K562 treated with DMSO at 1 percent for 4 hours (cell line): ENCODE results near the gene FPGS. TPM values are rescaled to one million over a fixed set of nuclear protein-coding genes. Genes with fewer than 3 reads are reported as not detected.

ENCODE experiments used
- total RNA-seq: library from RNA; unstranded; fragments of 300-600 nt; gene quantifications from 2 replicates; pipeline ENCODE4 v1.2.3, GENCODE V29; 2022; ENCODE audit not compliant: insufficient read depth

The FPGS gene
- 47.7 and 52.6 TPM in 2 replicates for total RNA-seq

GRCh38 chr9:127802576-127803443, at the start of gene FPGS:
FPGS (plus strand) TSS chr9:127802882; CDS start chr9:127802925, 43 bp downstream.

GRCh38 chr9:127778280-127779135, 24.2 kb upstream of the FPGS start, which contains the start of gene SH2D3C:
SH2D3C (minus strand) TSS chr9:127778666; CDS start chr9:127778627, 39 bp downstream.

GRCh38 chr9:127785933-127786772, 16.5 kb upstream of the FPGS start, which contains the start of gene CDK9:
CDK9 (plus strand) TSS chr9:127786034; CDS start chr9:127786149, 115 bp downstream.

GRCh38 chr9:127854184-127854806, 51.6 kb downstream of the FPGS start, which contains the start of gene ENG:
ENG (minus strand) TSS chr9:127854658; CDS start chr9:127854355, 303 bp downstream.

Other genes starting within 250 kb of the FPGS start
- 33.0 and 34.5 TPM in 2 replicates for gene STXBP1, start 190.6 kb upstream of the FPGS start, total RNA-seq
- gene CFAP157, start 95.9 kb upstream of the FPGS start, total RNA-seq, result not detected in 2 replicates
- gene PTRH1, start 87.2 kb upstream of the FPGS start, total RNA-seq, result 11.8 and 17.2 TPM in 2 replicates
- gene TTC16, start 86.8 kb upstream of the FPGS start, total RNA-seq, result not detected in 2 replicates
- 92.3 and 96.6 TPM in 2 replicates for gene TOR2A, start 67.6 kb upstream of the FPGS start, total RNA-seq
- gene SH2D3C, start 24.2 kb upstream of the FPGS start, total RNA-seq, result 3.4 and 4.3 TPM in 2 replicates
- 25.5 and 46.9 TPM in 2 replicates for gene CDK9, start 16.8 kb upstream of the FPGS start, total RNA-seq
- 1.5 and 4.3 TPM in 2 replicates for gene ENG, start 51.8 kb downstream of the FPGS start, total RNA-seq
- gene AK1, start 74.8 kb downstream of the FPGS start, total RNA-seq, result 60.0 and 80.4 TPM in 2 replicates
- 11.0 and 16.1 TPM in 2 replicates for gene ST6GALNAC6, start 96.7 kb downstream of the FPGS start, total RNA-seq
- 33.9 and 43.9 TPM in 2 replicates for gene ST6GALNAC4, start 114.2 kb downstream of the FPGS start, total RNA-seq
- gene PIP5KL1, start 127.9 kb downstream of the FPGS start, total RNA-seq, result 1.9 and 3.2 TPM in 2 replicates
- gene DPM2, start 135.0 kb downstream of the FPGS start, total RNA-seq, result 61.7 and 64.3 TPM in 2 replicates
- gene EEIG1, start 178.1 kb downstream of the FPGS start, total RNA-seq, result 40.2 and 53.4 TPM in 2 replicates